OCI-M1 (cell line): ENCODE results near the gene AP3M1.
"Not testable (repeated sequence)": the region's sequence is repeated elsewhere in the genome, so short reads cannot be mapped to it uniquely, and the experiment has no call there.

Source experiments
- DNase-seq: peaks from one replicate; lab custom pipeline; 2025; lab: John Stamatoyannopoulos, UW

Gene AP3M1

GRCh38 chr10:74150204-74150989 lies at the start of gene AP3M1:
Gene AP3M1 (minus strand): TSS chr10:74150828. CDS start chr10:74138379, 12,449 bp downstream.
- no peak for DNase-seq

- no peak for DNase-seq
These were observed 48.7 kb upstream of the AP3M1 start for GRCh38 chr10:74199315-74199714.

- DNase-seq: no peak
These were observed 44.4 kb upstream of the AP3M1 start for GRCh38 chr10:74194999-74195398.

GRCh38 chr10:74194545-74194944 lies 43.9 kb upstream of the AP3M1 start:
- DNase-seq: no peak

- no peak for DNase-seq
These were observed 39.9 kb upstream of the AP3M1 start for GRCh38 chr10:74190494-74190893.

- DNase-seq: peak; percentile 87
These were observed 39.4 kb upstream of the AP3M1 start for GRCh38 chr10:74189999-74190421.

GRCh38 chr10:74188617-74189016 lies 38.0 kb upstream of the AP3M1 start:
- not testable (repeated sequence) for DNase-seq

GRCh38 chr10:74187237-74187636 lies 36.6 kb upstream of the AP3M1 start:
- no peak for DNase-seq

GRCh38 chr10:74186678-74187077 lies 36.0 kb upstream of the AP3M1 start:
- no peak for DNase-seq

GRCh38 chr10:74179111-74179710 lies 28.6 kb upstream of the AP3M1 start:
- peak; percentile 28 for DNase-seq

- DNase-seq: no peak
These were observed 27.6 kb upstream of the AP3M1 start for GRCh38 chr10:74178042-74178791.

- DNase-seq: peak; percentile 73
These were observed 26.6 kb upstream of the AP3M1 start for GRCh38 chr10:74177140-74177677.

GRCh38 chr10:74176380-74177139 lies 25.9 kb upstream of the AP3M1 start:
- peak; percentile 95 for DNase-seq

GRCh38 chr10:74175510-74176379 lies 25.1 kb upstream of the AP3M1 start:
- DNase-seq: no peak

- DNase-seq: no peak
These were observed 23.9 kb upstream of the AP3M1 start for GRCh38 chr10:74174521-74174920.

GRCh38 chr10:74171625-74172024 lies 21.0 kb upstream of the AP3M1 start:
- peak; percentile 29 for DNase-seq

- peak; percentile 29 for DNase-seq
These were observed 16.8 kb upstream of the AP3M1 start for GRCh38 chr10:74167443-74167842.

GRCh38 chr10:74165530-74165901 lies 14.9 kb upstream of the AP3M1 start:
- peak; percentile 73 for DNase-seq

GRCh38 chr10:74164716-74165529 lies 14.3 kb upstream of the AP3M1 start:
- DNase-seq: no peak
